ENCODE data around the gene REC114.
"Not testable (repeated sequence)": the region's sequence is repeated elsewhere in the genome, so short reads cannot be mapped to it uniquely, and the experiment has no call there.

REC114 gene

DNA sequence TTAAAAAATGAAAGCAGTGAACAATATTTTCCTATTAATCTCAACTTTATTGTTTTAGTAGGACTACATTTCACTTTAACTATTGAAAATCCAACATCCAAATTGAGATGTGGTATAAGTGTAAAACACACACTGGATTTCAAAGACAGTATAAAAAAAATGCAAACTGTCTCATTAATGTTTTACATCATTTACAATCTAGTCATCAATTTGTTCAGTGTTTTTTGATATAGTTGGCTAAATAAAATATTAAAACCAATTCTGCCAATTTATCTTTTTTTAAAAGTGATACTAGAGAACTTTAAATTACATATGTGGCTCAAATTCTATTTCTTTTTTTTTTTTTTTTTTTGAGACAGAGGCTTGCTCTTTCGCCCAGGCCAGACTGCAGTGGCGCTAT is 95.2 kb downstream of the REC114 start:
- DNase-seq = no peak

DNA sequence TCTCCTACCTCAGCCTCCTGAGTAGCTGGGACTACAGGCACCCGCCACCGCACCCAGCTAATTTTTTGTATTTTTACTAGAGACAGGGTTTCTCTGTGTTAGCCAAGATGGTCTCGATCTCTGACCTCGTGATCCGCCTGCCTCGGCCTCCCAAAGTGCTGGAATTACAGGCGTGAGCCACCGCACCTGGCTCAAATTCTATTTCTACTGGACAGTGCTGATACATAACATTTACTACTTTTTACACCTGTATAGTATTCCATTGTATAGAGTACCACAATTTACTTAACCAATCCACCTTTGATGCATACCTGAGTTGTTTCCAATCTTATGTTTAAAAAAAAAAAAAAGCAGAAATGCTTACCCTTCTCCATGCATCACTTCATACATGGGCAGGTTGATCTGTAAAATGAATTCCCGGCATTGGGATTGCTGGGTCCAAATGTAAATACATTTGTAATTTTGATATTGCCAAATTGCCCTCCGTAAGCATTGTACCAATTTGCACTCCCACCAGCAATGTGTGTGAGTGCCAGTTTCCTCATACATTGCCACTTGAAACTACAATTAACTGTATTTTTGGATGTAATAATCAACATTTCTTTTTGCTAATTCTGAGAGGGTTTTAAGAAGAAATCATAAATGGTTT is 95.7 kb downstream of the REC114 start:
- no peak for DNase-seq

- DNase-seq = no peak
These were observed 96.5 kb downstream of the REC114 start for GRCh38 chr15:73539212-73540128.

DNA sequence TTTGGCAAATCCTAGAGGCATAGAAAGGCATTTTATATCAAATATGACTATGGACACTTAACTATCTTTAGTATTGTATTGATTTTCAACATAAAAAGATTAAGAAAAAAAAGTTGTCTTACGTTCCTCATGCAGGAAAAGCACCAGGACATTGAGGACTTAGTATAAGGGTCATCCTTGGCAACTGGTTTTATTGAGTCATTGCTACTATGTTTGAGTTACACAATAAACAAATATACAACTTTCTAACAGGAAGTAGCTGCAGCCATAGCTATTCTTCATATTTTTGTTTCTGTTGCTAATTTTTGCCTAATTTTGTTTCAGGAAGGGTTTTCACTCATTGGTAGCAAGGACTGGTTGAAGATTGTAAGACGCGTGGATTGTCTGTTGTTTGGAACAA is 97.2 kb downstream of the REC114 start:
- no peak for DNase-seq

DNA sequence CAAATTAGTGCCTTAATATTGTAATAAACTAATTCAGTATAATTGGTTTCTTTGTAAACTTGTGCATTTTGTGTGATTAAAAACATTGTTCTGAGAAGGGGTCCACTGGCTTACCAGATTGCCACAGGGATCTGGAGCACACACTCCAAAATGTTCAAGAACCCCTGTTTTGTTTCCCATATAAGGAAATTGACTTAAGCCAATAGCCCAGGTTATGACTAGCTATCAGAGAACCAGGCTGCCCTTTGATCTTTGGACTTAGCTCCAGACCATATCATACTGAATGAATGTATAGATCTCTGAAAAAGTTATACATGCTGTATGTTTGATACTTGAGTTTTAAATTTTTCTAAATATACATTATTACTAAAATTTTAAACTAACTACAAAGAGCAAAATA is 98.5 kb downstream of the REC114 start:
- DNase-seq = no peak

GRCh38 chr15:73548925-73549324 is 106.0 kb downstream of the REC114 start:
- not testable (repeated sequence) for DNase-seq

- DNase-seq = no peak
These were observed 107.2 kb downstream of the REC114 start for GRCh38 chr15:73550190-73550589.

DNA sequence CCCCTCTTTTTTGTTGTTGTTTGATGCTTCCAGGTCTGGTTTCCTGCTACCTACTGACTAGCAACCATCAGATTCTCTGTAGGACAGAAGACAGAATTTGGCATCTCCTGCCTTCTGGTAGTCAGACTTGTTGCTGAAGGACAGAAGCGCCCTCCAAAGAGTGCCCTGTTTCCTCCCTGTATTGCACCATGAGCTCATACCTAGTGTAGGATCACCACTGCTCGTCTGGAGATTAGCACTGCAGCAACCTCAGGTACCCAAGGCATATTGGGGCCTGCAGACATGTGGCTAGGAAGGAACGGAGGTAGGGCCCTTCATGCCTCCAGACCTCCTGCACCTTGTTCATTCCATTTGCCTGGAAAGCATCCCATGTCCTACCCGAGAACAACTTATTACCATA is 112.1 kb downstream of the REC114 start:
- no peak for DNase-seq

GRCh38 chr15:73558529-73558928 is 115.6 kb downstream of the REC114 start:
- no peak for DNase-seq

DNA sequence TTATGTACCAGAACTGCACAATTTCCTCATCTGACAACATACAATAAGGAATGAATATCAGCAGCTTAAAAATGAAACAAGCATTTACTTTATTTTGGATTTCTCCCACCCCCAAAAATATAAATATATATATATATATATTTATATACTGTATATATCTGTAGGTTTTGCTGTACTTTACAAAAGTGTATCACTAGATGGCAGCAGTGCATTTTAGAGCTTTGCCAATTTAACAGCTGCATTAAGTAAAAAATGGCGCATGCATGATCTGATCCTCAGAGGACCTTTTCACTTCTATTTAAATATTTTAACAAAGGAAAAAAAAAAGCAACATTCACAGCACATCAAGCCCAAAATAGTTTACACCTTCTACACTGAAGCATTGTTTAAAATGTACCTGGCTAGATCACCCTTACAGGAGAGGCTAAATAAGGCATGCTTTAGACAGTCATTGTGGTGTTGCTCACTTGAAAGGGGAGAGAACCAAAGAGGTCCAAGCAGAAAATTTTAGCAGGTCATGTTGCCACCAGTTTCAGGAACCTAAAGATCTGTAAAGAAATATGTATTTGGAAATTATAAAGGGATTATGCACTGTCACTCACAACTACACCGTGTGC is 117.6 kb downstream of the REC114 start:
- DNase-seq = peak; percentile 42

DNA sequence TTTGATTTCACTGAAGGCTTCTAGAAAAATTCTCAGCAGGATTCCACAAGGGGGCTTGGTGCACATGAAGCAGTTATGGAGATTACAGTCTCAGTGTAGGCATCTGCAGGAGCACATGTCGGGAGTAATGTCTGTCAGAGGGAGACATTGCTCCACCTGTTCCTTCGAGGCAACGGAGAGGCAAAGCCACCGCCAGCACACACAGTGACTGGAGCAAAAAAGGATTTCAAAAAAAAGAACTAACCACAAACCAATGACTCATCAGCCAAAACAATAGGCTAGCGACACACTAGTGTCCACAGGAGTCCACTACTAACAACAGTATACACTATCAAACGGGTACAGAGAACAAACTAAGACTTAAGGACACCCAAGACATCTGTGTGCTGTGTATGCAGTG is 121.3 kb downstream of the REC114 start:
- DNase-seq = no peak

GRCh38 chr15:73567020-73567419 is 124.1 kb downstream of the REC114 start:
- DNase-seq = no peak

- no peak for DNase-seq
These were observed 125.8 kb downstream of the REC114 start for GRCh38 chr15:73568564-73569280.

DNA sequence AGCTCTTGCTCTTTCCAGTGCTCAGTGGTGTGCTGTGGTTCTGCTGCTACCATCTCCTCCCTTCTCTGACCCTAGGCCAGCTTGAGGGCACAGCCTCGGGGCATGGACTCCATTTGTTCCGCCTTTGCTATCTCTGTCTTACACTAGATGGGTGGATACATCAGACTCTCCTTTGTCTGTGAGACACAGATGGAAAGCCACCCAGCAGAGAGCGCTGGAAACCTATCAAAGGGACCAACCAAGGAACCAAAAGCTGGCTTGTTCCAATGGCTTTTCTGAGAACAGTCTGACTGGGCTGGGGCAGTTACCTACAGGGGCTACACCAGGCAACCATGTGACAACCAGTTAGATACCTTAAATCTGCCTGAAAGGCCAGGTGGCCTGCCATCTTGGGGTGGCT is 126.4 kb downstream of the REC114 start:
- DNase-seq = no peak

DNA sequence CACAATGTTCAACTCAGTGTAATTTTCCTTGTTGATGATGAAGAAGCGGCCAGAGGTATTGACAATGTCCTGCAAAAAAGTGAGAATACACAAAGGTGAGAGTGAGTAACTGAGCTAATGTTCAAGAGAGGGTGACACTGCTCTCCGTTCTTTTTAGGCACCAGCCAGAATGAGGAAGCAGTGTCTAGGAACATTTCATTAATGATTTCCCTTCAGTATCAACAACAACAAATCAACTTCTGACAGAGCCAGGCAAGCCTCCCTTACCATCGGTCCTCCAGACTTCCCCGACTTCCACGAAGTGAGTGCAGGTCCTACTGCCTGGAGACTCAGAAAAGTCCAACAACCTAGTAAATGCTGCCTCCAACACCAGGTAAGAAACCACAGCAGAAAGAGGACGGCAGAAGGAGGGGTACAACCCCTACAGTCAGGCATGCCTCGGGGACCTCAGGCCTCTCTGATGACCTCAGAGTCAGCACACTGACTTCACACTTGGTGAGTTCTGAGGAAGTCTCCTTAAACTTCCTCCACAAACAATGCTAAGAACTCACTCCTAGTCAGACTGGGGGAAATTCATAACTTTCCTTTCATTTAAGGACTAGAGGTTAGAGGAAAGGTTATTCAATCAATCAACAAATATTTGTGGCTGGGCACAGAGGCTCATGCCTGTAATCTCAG is 127.5 kb downstream of the REC114 start:
- no peak for DNase-seq

DNA sequence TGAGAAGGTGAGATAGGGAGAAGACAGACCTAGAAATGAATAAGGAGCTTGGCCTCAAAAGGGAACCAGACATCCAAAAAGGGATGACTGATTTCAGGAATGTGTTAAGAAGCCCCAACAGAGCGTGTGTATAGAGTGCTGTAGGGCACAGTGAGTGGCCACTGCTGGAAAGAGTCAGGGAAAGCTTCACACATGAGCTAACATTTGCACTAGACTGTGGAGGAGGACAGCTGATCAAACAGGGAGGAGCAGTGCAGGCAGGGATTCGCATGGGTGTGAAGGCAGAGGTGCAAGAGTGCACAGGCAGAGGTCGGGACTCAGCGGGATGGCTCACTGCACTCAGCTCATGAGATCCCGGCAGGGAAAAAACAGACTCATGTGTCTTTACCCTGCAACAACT is 128.4 kb downstream of the REC114 start:
- DNase-seq = no peak

- no peak for DNase-seq
These were observed 129.3 kb downstream of the REC114 start for GRCh38 chr15:73572296-73572695.

DNA sequence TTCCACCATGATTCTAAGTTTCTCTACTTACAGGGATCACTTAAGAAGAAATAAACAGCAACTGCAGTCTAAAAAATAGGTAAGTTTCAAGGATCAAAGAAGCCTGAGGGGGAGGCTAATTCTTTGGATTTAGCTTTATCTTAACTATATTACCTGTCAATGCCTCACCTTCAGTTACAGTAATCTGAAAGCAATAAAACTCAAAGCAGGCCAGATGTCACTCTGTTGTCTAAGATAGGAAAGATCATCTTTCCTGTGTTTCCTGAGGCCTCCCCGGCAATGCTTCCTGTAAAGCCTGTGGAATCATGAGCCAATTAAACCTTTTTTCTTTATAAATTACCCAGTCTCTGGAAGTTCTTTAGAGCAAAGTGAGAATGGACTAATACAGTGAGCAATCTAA is 130.1 kb downstream of the REC114 start:
- no peak for DNase-seq

GRCh38 chr15:73573572-73573971 is 130.6 kb downstream of the REC114 start:
- peak; percentile 49 for DNase-seq

DNA sequence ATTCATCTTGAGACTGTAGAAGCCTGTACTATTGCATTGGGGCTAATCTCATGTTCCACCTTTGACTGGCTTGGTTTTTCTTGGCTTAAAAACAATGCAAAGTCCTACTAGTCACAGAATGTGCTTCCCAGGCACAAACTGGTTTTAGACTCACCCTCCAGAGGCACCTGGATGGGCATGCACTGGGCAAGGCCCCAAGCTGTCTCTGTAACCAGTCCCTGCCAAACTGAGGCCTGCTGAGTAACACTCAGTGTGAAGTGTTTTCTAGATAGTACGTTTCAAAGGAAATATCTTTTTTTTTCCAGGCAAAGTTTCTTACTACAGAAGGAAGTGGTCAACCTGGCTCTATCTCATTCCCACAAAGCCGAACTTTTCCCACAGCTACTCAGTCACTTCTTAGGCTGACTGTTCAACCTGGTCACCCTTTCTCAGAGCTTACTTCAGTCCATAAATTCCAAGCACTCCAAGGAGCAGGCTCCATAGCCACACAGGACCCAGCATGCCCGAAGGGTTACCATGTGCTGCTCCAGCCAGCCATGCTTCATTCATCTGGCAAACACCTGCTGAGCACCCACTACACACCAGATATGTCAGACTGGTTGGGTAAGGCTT is 132.8 kb downstream of the REC114 start:
- no peak for DNase-seq

DNA sequence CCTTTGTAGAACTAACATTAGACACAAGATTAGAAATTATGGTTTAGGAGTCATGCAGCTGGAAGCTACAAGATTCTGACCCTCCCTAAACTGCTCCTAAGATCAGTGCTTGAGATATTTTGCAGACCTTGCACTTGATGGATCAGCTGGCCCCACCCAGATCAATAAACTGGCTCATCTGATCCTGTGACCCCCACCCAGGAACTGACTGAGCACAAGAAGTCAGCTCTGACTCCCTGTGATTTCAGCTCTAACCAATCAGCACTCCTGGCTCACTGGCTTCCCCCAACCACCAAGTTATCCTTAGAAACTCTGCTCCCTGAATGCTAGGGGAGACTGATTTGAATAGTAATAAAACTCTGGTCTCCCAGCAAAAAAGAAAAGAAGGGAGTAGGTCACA is 134.6 kb downstream of the REC114 start:
- not testable (repeated sequence) for DNase-seq

- no peak for DNase-seq
These were observed 135.1 kb downstream of the REC114 start for GRCh38 chr15:73578026-73578425.

Data from femur (tissue), 1 donor.